ENCODE results near the gene RBM10.
A peak's percentile ranks its signal among the peaks of the same experiment; 100 is the strongest.

RBM10 gene

GRCh38 chrX:47227334-47227583, 82.2 kb downstream of the RBM10 start:
- no peak overlapping the region for H3K4me3 ChIP-seq (ENCODE audit: low read length)
- no peak for TF ChIP-seq CTCF (IDR thresholded peaks at IDR 0.05; ENCODE audit: insufficient read depth, low read depth, low read length, missing control alignments)
- no peak for DNase-seq (ENCODE audit: low read depth)

- no peak for TF ChIP-seq CTCF (IDR thresholded peaks at IDR 0.05; ENCODE audit: insufficient read depth, low read depth, low read length, missing control alignments)
- no peak overlapping the region for H3K4me3 ChIP-seq (ENCODE audit: low read length)
- no peak for DNase-seq (ENCODE audit: low read depth)
Measured at GRCh38 chrX:47228550-47229270, 83.7 kb downstream of the RBM10 start.

- TF ChIP-seq CTCF (IDR thresholded peaks at IDR 0.05; ENCODE audit: insufficient read depth, low read depth, low read length, missing control alignments), result no peak
- no peak overlapping the region for H3K4me3 ChIP-seq (ENCODE audit: low read length)
- no peak for DNase-seq (ENCODE audit: low read depth)
Measured at GRCh38 chrX:47229427-47229826, 84.4 kb downstream of the RBM10 start.

- TF ChIP-seq CTCF (IDR thresholded peaks at IDR 0.05; ENCODE audit: insufficient read depth, low read depth, low read length, missing control alignments), result no peak
- H3K4me3 ChIP-seq (ENCODE audit: low read length), result no peak overlapping the region
- no peak for DNase-seq (ENCODE audit: low read depth)
Measured at GRCh38 chrX:47230136-47230868, 85.3 kb downstream of the RBM10 start.

GRCh38 chrX:47231167-47231566, 86.1 kb downstream of the RBM10 start:
- DNase-seq (ENCODE audit: low read depth), result no peak
- no peak for TF ChIP-seq CTCF (IDR thresholded peaks at IDR 0.05; ENCODE audit: insufficient read depth, low read depth, low read length, missing control alignments)
- no peak overlapping the region for H3K4me3 ChIP-seq (ENCODE audit: low read length)

- peak overlapping the region; percentile 55 for H3K4me3 ChIP-seq (ENCODE audit: low read length)
- DNase-seq (ENCODE audit: low read depth), result peak; percentile 46
- TF ChIP-seq CTCF (IDR thresholded peaks at IDR 0.05; ENCODE audit: insufficient read depth, low read depth, low read length, missing control alignments), result no peak
Measured at GRCh38 chrX:47232197-47232802, 87.3 kb downstream of the RBM10 start.
